NCI-H510A treated with DMSO at 0.1 percent for 48 hours (cell line): ENCODE measurements around the gene SEZ6L2.
"Not testable (repeated sequence)": the region's sequence is repeated elsewhere in the genome, so short reads cannot be mapped to it uniquely, and the experiment has no call there.

Experiments used
- DNase-seq: peaks from one replicate; lab custom pipeline; 2025; lab: John Stamatoyannopoulos, UW

Gene SEZ6L2

GRCh38 chr16:29881050-29881449, 18.3 kb downstream of the SEZ6L2 start:
- DNase-seq, result no peak

GRCh38 chr16:29878172-29878571, 21.2 kb downstream of the SEZ6L2 start:
- no peak for DNase-seq

- no peak for DNase-seq
These were observed 21.9 kb downstream of the SEZ6L2 start for GRCh38 chr16:29877266-29877961.

GRCh38 chr16:29876594-29877249, 22.6 kb downstream of the SEZ6L2 start:
- DNase-seq, result no peak

- no peak for DNase-seq
These were observed 23.1 kb downstream of the SEZ6L2 start for GRCh38 chr16:29876217-29876593.

GRCh38 chr16:29875206-29875605, 24.1 kb downstream of the SEZ6L2 start:
- DNase-seq, result no peak

GRCh38 chr16:29873319-29873718, 26.0 kb downstream of the SEZ6L2 start:
- DNase-seq, result no peak

GRCh38 chr16:29871822-29872546, 27.4 kb downstream of the SEZ6L2 start:
- DNase-seq, result no peak

- not testable (repeated sequence) for DNase-seq
These were observed 30.3 kb downstream of the SEZ6L2 start for GRCh38 chr16:29869067-29869466.

GRCh38 chr16:29868396-29869009, 30.8 kb downstream of the SEZ6L2 start:
- DNase-seq, result no peak

- DNase-seq, result no peak
These were observed 35.1 kb downstream of the SEZ6L2 start for GRCh38 chr16:29864205-29864604.

- DNase-seq, result no peak
These were observed 35.7 kb downstream of the SEZ6L2 start for GRCh38 chr16:29863669-29863984.

GRCh38 chr16:29862884-29863668, 36.3 kb downstream of the SEZ6L2 start, which contains the start of gene CDIPT:
CDIPT (minus strand) TSS chr16:29863226; CDS start chr16:29862857, 369 bp downstream.
- peak; percentile 99 for DNase-seq

GRCh38 chr16:29862383-29862883, 36.9 kb downstream of the SEZ6L2 start:
- no peak for DNase-seq

- DNase-seq, result no peak
These were observed 39.1 kb downstream of the SEZ6L2 start for GRCh38 chr16:29860218-29860617.

GRCh38 chr16:29858974-29859373, 40.4 kb downstream of the SEZ6L2 start:
- DNase-seq, result no peak

GRCh38 chr16:29858149-29858849, 41.1 kb downstream of the SEZ6L2 start:
- no peak for DNase-seq

- DNase-seq, result no peak
These were observed 42.1 kb downstream of the SEZ6L2 start for GRCh38 chr16:29857133-29857760.

GRCh38 chr16:29854520-29855100, 44.7 kb downstream of the SEZ6L2 start:
- DNase-seq, result no peak

GRCh38 chr16:29852654-29853053, 46.7 kb downstream of the SEZ6L2 start:
- DNase-seq, result no peak
